A549 (cell line): ENCODE data around the gene MTMR6. TPM values are rescaled to one million over a fixed set of nuclear protein-coding genes. Genes with fewer than 3 reads are reported as not detected.

ENCODE experiments used
- ATAC-seq, 2 experiments: fragments of 200-7000 bp in 1 of 2; fragments of >200 bp in 1 of 2; cut with Nextera tagmentation in 1 of 2; cut with Tn5 transposase in 1 of 2; 3 replicates each; pipeline versions ENCODE4 v1.8.0 to v1.9.1; 2018 to 2020; ENCODE audit warnings: mild to moderate bottlenecking in 1 of 2, moderate library complexity in 1 of 2
- CTCF ChIA-PET: fragments of 300-600 bp; sonication (Branson Sonifier 250); formaldehyde crosslinking; extraction: SDS; loops from one replicate; lab custom pipeline; 2021; ENCODE audit warnings: antibody characterized with exemption, inconsistent platforms; lab: Yijun Ruan, JAX
- POLR2A ChIA-PET: fragments of 350-600 bp; formaldehyde crosslinking; extraction: SDS; loops from one replicate; lab custom pipeline; 2021; ENCODE audit warnings: antibody characterized with exemption, inconsistent platforms; lab: Yijun Ruan, JAX
- DNase-seq, 2 experiments: peaks; one replicate each; pipeline versions ENCODE4 v3.0.0 to v3.0.0-alpha.2; 2011 to 2016; ENCODE audit warnings: low read depth in 1 of 2, low spot score in 1 of 2
- FAIRE-seq: peaks from 2 replicates; lab custom pipeline; 2011; peaks lifted over from hg19 to GRCh38; lab: Jason Lieb, UNC
- H3K27ac ChIP-seq, 2 experiments: fragments of >200 bp; sonication (Bioruptor Twin); formaldehyde crosslinking; 3 replicates each; pipeline ENCODE4 v1.5.1; 2016 to 2017
- H3K4me1 ChIP-seq: fragments of >200 bp; sonication (Bioruptor Twin); formaldehyde crosslinking; 3 replicates; pipeline ENCODE4 v1.6.1; 2016
- H3K4me2 ChIP-seq: fragments of >200 bp; sonication (Bioruptor Twin); formaldehyde crosslinking; 3 replicates; pipeline ENCODE4 v1.6.1; 2016
- H3K4me3 ChIP-seq: fragments of >200 bp; sonication (Bioruptor Twin); formaldehyde crosslinking; 3 replicates; pipeline ENCODE4 v1.5.1; 2016
- H3K9me3 ChIP-seq: fragments of >200 bp; sonication (Bioruptor Twin); formaldehyde crosslinking; 3 replicates; pipeline ENCODE4 v1.6.1; 2016
- CBX2 ChIP-seq: fragments of 200-600 bp; sonication (generic); IDR thresholded peaks from 2 replicates; pipeline ENCODE4 v1.6.1; 2016; ENCODE audit warnings: low read depth, mild to moderate bottlenecking, borderline replicate concordance
- CHD2 ChIP-seq: fragments of 150-350 bp; IDR thresholded peaks from 2 replicates; pipeline ENCODE4 v1.6.1; 2014; ENCODE audit warnings: low read length; ENCODE audit not compliant: partially characterized antibody
- CHD4 ChIP-seq: fragments of 200-600 bp; sonication (generic); IDR thresholded peaks from 2 replicates; pipeline ENCODE4 v1.6.1; 2016; ENCODE audit warnings: antibody characterized with exemption, mild to moderate bottlenecking, borderline replicate concordance
- EHMT2 ChIP-seq: fragments of 200-600 bp; sonication (generic); IDR thresholded peaks from 2 replicates; pipeline ENCODE4 v1.6.1; 2016; ENCODE audit warnings: antibody characterized with exemption, low read depth, mild to moderate bottlenecking, moderate library complexity
- ESRRA ChIP-seq: fragments of 150-350 bp; IDR thresholded peaks from 2 replicates; pipeline ENCODE4 v1.6.1; 2014; ENCODE audit warnings: mild to moderate bottlenecking, low read length, borderline replicate concordance
- FOSB ChIP-seq: fragments of 250-450 bp; sonication (Bioruptor Pico); IDR thresholded peaks from 2 replicates; pipeline ENCODE4 v1.5.0; 2020; ENCODE audit warnings: mild to moderate bottlenecking, moderate library complexity
- FOSL2 ChIP-seq, 2 experiments: fragments of 450-650 bp in 1 of 2; fragments of >200 bp in 1 of 2; sonication (Bioruptor Twin) in 1 of 2; formaldehyde crosslinking; IDR thresholded peaks; 2 replicates each; pipeline versions ENCODE4 v1.5.0 to v1.6.1; 2016 to 2020; ENCODE audit warnings: mild to moderate bottlenecking in 1 of 2, moderate library complexity in 1 of 2
- FOXS1 ChIP-seq: fragments of 250-450 bp; sonication (Bioruptor Pico); IDR thresholded peaks from 2 replicates; pipeline ENCODE4 v1.5.0; 2020; ENCODE audit warnings: mild to moderate bottlenecking, moderate library complexity
- HEYL ChIP-seq: fragments of 250-450 bp; sonication (Bioruptor Pico); IDR thresholded peaks from 2 replicates; pipeline ENCODE4 v1.8.0; 2021; ENCODE audit warnings: mild to moderate bottlenecking, moderate library complexity
- HOXB13 ChIP-seq: fragments of 250-450 bp; sonication (Bioruptor Pico); IDR thresholded peaks from 2 replicates; pipeline ENCODE4 v1.5.0; 2020; ENCODE audit warnings: low read depth, mild to moderate bottlenecking, moderate library complexity
- JUN ChIP-seq, 2 experiments: fragments of >200 bp; sonication (Bioruptor Twin); formaldehyde crosslinking; IDR thresholded peaks; 2 replicates in 1 of 2; 3 replicates in 1 of 2; pipeline ENCODE4 v1.6.1; 2016 to 2017
- KDM1A ChIP-seq: fragments of 200-600 bp; sonication (generic); IDR thresholded peaks from 2 replicates; pipeline ENCODE4 v1.6.1; 2016; ENCODE audit warnings: low read depth, mild to moderate bottlenecking
- MAFK ChIP-seq: fragments of 450-650 bp; IDR thresholded peaks from 2 replicates; pipeline ENCODE4 v1.6.1; 2014; ENCODE audit not compliant: partially characterized antibody
- MYC ChIP-seq: IDR thresholded peaks from 2 replicates; pipeline ENCODE4 v1.6.1; 2012; ENCODE audit warnings: mild to moderate bottlenecking, inconsistent platforms, low read length, improper control_type of control experiment, borderline replicate concordance
- NFE2L2 ChIP-seq: fragments of 150-350 bp; conservative IDR thresholded peaks from 2 replicates; pipeline ENCODE4 v1.6.1; 2014; ENCODE audit warnings: low read length
- NPAS2 ChIP-seq: fragments of 250-450 bp; sonication (Bioruptor Pico); IDR thresholded peaks from 2 replicates; pipeline ENCODE4 v1.8.0; 2022; ENCODE audit warnings: mild to moderate bottlenecking, moderate library complexity, borderline replicate concordance
- PHF8 ChIP-seq: fragments of 200-600 bp; sonication (generic); IDR thresholded peaks from 2 replicates; pipeline ENCODE4 v1.6.1; 2016; ENCODE audit warnings: low read depth, mild to moderate bottlenecking, antibody characterized with exemption, moderate library complexity, borderline replicate concordance
- POLR2A ChIP-seq: IDR thresholded peaks from 2 replicates; pipeline ENCODE4 v1.6.1; 2012; ENCODE audit warnings: mild to moderate bottlenecking, low read length
- POLR2AphosphoS2 ChIP-seq: conservative IDR thresholded peaks from 2 replicates; pipeline ENCODE4 v1.6.1; 2012; ENCODE audit warnings: low read length, improper control_type of control experiment, inconsistent platforms
- SMC3 ChIP-seq: fragments of >200 bp; sonication (Bioruptor Twin); formaldehyde crosslinking; IDR thresholded peaks from 3 replicates; pipeline ENCODE4 v1.6.1; 2018; ENCODE audit warnings: inconsistent platforms
- ZFP36 ChIP-seq: fragments of 450-650 bp; IDR thresholded peaks from 2 replicates; pipeline ENCODE4 v1.6.1; 2014; ENCODE audit warnings: borderline replicate concordance; ENCODE audit not compliant: partially characterized antibody
- ZNF302 ChIP-seq: fragments of 250-450 bp; sonication (Bioruptor Pico); IDR thresholded peaks from 2 replicates; pipeline ENCODE4 v1.9.0; 2021; ENCODE audit warnings: inconsistent platforms, mild to moderate bottlenecking, moderate library complexity
- whole genome bisulfite sequencing: methylation state at CpG from one replicate; pipeline ENCODE4 v1.1.6; 2017; ENCODE audit errors: missing lambda C conversion rate; 5-methylcytosine and 5-hydroxymethylcytosine counted together
- polyA plus RNA-seq, 4 experiments: library from polyadenylated mRNA; depleted of rRNA in 3 of 4; stranded (reverse); fragments of >200 nt; fragmentation: RNase III in 1 of 4; extraction: RNeasy Plus Mini Kit Qiagen cat#74134 plus additional on column Dnase treatment in 1 of 4; gene quantifications; 2 replicates in 3 of 4; 3 replicates in 1 of 4; pipeline ENCODE4 v1.2.3, GENCODE V29; 2011 to 2017
- TF ChIP-seq, protein P1 (sequence below): fragments of 200-600 bp; sonication (generic); IDR thresholded peaks from 2 replicates; pipeline ENCODE4 v1.6.1; 2016; ENCODE audit warnings: antibody characterized with exemption, mild to moderate bottlenecking, moderate library complexity
- TF ChIP-seq, protein P2 (sequence below): fragments of 250-450 bp; sonication (Bioruptor Pico); IDR thresholded peaks from 2 replicates; pipeline ENCODE4 v1.5.0; 2021; ENCODE audit warnings: mild to moderate bottlenecking, moderate library complexity, borderline replicate concordance
- TF ChIP-seq, protein P3 (sequence below): fragments of 250-450 bp; sonication (Bioruptor Pico); IDR thresholded peaks from 2 replicates; pipeline ENCODE4 v1.5.0; 2020; ENCODE audit warnings: low read depth, mild to moderate bottlenecking, moderate library complexity
- TF ChIP-seq, protein P4 (sequence below): fragments of >200 bp; sonication (Bioruptor Twin); formaldehyde crosslinking; IDR thresholded peaks from 3 replicates; pipeline ENCODE4 v1.6.1; 2016

Gene MTMR6
- polyA plus RNA-seq, 2 of the 4 experiments (the other 2 are of a cell fraction) = 8.8 to 22.4 TPM

DNA sequence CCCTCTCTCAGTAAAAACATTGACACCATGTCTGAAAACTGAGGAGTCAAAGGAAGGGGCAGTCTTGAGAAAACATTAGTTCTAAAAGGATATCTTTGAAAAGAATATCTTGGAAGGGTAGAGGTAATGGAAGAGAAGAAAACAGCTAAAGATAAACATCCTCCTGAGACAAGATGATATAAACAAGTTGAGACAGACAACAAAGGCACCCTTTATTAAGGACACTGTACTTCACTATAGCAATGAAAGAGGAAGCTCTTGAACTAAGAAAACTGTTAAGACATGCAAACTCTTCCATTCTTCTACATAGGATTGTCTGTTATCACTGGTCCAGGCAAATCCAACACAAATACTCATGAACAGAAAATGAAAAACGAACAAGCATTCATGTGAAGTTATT lies 46.3 kb downstream of the MTMR6 start:
- 0% methylated on average over 1 of the region's 1 CpG for WGBS
- H3K9me3 ChIP-seq = no peaks in the 10 kb centered on the region
- no peak for DNase-seq
- POLR2A ChIA-PET = no interaction called here
- no peak overlapping the region for H3K4me3 ChIP-seq
- TF ChIP-seq, protein P1, sequence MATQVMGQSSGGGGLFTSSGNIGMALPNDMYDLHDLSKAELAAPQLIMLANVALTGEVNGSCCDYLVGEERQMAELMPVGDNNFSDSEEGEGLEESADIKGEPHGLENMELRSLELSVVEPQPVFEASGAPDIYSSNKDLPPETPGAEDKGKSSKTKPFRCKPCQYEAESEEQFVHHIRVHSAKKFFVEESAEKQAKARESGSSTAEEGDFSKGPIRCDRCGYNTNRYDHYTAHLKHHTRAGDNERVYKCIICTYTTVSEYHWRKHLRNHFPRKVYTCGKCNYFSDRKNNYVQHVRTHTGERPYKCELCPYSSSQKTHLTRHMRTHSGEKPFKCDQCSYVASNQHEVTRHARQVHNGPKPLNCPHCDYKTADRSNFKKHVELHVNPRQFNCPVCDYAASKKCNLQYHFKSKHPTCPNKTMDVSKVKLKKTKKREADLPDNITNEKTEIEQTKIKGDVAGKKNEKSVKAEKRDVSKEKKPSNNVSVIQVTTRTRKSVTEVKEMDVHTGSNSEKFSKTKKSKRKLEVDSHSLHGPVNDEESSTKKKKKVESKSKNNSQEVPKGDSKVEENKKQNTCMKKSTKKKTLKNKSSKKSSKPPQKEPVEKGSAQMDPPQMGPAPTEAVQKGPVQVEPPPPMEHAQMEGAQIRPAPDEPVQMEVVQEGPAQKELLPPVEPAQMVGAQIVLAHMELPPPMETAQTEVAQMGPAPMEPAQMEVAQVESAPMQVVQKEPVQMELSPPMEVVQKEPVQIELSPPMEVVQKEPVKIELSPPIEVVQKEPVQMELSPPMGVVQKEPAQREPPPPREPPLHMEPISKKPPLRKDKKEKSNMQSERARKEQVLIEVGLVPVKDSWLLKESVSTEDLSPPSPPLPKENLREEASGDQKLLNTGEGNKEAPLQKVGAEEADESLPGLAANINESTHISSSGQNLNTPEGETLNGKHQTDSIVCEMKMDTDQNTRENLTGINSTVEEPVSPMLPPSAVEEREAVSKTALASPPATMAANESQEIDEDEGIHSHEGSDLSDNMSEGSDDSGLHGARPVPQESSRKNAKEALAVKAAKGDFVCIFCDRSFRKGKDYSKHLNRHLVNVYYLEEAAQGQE = no peak
- TF ChIP-seq, protein P2, sequence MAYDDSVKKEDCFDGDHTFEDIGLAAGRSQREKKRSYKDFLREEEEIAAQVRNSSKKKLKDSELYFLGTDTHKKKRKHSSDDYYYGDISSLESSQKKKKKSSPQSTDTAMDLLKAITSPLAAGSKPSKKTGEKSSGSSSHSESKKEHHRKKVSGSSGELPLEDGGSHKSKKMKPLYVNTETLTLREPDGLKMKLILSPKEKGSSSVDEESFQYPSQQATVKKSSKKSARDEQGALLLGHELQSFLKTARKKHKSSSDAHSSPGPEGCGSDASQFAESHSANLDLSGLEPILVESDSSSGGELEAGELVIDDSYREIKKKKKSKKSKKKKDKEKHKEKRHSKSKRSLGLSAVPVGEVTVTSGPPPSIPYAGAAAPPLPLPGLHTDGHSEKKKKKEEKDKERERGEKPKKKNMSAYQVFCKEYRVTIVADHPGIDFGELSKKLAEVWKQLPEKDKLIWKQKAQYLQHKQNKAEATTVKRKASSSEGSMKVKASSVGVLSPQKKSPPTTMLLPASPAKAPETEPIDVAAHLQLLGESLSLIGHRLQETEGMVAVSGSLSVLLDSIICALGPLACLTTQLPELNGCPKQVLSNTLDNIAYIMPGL (CRISPR knock-in tag) = no peak
- TF ChIP-seq FOSB (CRISPR knock-in tag) = no peak
- TF ChIP-seq ZFP36 = no peak
- no peak for TF ChIP-seq POLR2AphosphoS2
- TF ChIP-seq FOXS1 (CRISPR knock-in tag) = no peak
- TF ChIP-seq PHF8 = no peak
- TF ChIP-seq NFE2L2 = no peak
- no peak for TF ChIP-seq FOSL2 (IDR thresholded peaks at IDR 0.05)
- no peak for TF ChIP-seq FOSL2 (CRISPR knock-in tag; IDR thresholded peaks at IDR 0.05)
- no peak for TF ChIP-seq CHD4
- no peak for TF ChIP-seq JUN (IDR thresholded peaks at IDR 0.05)
- TF ChIP-seq HEYL = no peak
- TF ChIP-seq NPAS2 (CRISPR knock-in tag) = no peak
- no peak for TF ChIP-seq MAFK
- TF ChIP-seq ESRRA = no peak
- TF ChIP-seq, all 56 proteins: peak for 0
- Histone ChIP-seq H3K4me1 (no peaks in the 10 kb centered on the region), H3K27ac (no peak overlapping the region), H3K4me2 (no peak overlapping the region)
- no peak for ATAC-seq
- no peak for FAIRE-seq
- CTCF ChIA-PET = no interaction called here

DNA sequence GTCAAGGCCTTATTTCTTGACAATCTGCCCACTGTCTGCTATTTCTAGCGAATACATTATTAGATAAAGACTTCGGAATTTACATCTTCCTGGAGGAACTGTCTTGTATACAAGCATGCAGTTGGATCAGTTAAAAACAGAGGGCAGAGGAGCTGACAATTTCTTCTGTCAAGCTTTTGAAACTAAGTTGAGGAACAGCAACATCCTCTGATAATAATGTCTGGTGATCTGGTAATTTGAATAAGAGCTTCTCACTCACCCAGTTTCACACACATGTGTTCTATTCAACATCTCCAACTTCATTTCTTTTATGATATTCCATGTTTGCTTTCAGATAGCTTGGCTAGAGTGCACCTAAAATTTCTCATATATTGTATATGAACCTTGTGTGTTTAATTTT lies 50.2 kb downstream of the MTMR6 start:
- Histone ChIP-seq H3K9me3 (no peaks in the 10 kb centered on the region), H3K4me2 (no peak overlapping the region), H3K27ac (no peak overlapping the region), H3K4me3 (no peak overlapping the region), H3K4me1 (0 out of 3 replicates have a peak, but pooled peaks cover 2% of the 10 kb centered on the region)
- CTCF ChIA-PET = interaction anchor here (0.7 kb wide), 1 partner anchor 19 kb away, joined by 3 read pairs; no protein-coding TSS in a partner anchor
- DNase-seq (no peak), ATAC-seq (no peak), FAIRE-seq (no peak)
- POLR2A ChIA-PET = no interaction called here
- WGBS = 84% methylated on average over 2 of the region's 2 CpGs
- TF ChIP-seq FOXS1 (CRISPR knock-in tag) (no peak), EHMT2 (no peak), MYC (no peak), CBX2 (no peak), HOXB13 (CRISPR knock-in tag) (no peak), MAFK (no peak), SMC3 (no peak), KDM1A (no peak), POLR2A (no peak), ZNF302 (CRISPR knock-in tag) (no peak), CHD2 (no peak)
- TF ChIP-seq, protein P3, sequence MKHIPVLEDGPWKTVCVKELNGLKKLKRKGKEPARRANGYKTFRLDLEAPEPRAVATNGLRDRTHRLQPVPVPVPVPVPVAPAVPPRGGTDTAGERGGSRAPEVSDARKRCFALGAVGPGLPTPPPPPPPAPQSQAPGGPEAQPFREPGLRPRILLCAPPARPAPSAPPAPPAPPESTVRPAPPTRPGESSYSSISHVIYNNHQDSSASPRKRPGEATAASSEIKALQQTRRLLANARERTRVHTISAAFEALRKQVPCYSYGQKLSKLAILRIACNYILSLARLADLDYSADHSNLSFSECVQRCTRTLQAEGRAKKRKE = no peak
- TF ChIP-seq, protein P4, sequence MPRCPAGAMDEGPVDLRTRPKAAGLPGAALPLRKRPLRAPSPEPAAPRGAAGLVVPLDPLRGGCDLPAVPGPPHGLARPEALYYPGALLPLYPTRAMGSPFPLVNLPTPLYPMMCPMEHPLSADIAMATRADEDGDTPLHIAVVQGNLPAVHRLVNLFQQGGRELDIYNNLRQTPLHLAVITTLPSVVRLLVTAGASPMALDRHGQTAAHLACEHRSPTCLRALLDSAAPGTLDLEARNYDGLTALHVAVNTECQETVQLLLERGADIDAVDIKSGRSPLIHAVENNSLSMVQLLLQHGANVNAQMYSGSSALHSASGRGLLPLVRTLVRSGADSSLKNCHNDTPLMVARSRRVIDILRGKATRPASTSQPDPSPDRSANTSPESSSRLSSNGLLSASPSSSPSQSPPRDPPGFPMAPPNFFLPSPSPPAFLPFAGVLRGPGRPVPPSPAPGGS = no peak
- TF ChIP-seq, protein P2 (CRISPR knock-in tag) = no peak
